Choroid plexus epithelial cell (primary cell): ENCODE results near the gene MED12.

ENCODE experiments used
- DNase-seq: peaks from one replicate; pipeline ENCODE4 v3.0.0-alpha.2; 2010; ENCODE audit warnings: low read depth
- H3K4me3 ChIP-seq: 2 replicates; pipeline ENCODE4 v1.5.1; 2011; ENCODE audit warnings: low read depth, mild to moderate bottlenecking, control low read depth, low read length, moderate library complexity
- TF ChIP-seq, protein P1 (sequence below): conservative IDR thresholded peaks from 2 replicates; pipeline ENCODE4 v1.5.1; 2011; ENCODE audit warnings: low read depth, mild to moderate bottlenecking, control low read depth, inconsistent platforms, low read length, moderate library complexity

Gene MED12

DNA sequence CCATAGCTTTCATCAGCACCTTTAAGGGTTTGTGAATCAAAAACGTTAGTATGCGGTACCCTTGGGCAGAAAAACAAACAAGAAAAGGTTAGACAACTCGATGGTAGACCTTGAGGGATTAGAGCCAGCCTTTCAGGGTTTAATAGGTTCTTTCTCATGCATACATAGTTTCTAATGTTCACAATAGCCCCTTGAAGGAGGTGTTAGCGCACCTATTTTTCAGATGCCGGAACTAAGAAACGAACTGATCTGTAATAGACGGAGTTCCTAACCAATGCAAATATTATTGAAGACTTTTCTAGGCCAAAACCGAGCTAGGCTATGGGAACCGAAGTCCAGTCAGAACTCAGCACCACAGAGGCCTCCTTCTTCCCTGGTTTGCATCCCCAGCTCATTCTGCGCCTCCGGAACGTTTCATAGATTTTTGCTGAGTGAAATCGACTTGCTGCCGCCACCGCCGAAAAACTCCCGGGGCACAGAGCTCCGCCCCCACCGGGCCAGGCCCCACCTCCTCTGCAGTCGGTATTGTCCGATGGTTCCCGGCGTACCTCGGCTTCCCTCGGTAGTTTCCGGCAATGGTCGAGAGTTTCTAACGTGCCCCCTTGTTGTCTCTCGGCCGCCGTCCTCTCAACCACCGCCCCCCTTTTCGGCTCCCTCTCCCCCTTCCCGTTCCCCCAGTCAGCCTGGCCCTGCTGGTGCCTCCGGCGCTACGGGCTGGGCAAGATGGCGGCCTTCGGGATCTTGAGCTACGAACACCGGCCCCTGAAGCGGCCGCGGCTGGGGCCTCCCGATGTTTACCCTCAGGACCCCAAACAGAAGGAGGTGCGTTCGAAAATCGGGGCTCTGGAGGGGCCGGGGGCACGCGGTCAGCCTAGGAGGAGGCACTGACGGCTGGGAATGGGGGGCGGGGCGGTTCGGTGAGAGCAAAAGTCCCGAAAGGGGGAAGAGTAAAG, at the start of gene MED12:
Gene MED12 (plus strand): TSS at position 565 of the 953 bp plus-strand sequence. CDS start 159 bp downstream, at position 724.
- peak; percentile 80 for DNase-seq
- TF ChIP-seq, protein P1, sequence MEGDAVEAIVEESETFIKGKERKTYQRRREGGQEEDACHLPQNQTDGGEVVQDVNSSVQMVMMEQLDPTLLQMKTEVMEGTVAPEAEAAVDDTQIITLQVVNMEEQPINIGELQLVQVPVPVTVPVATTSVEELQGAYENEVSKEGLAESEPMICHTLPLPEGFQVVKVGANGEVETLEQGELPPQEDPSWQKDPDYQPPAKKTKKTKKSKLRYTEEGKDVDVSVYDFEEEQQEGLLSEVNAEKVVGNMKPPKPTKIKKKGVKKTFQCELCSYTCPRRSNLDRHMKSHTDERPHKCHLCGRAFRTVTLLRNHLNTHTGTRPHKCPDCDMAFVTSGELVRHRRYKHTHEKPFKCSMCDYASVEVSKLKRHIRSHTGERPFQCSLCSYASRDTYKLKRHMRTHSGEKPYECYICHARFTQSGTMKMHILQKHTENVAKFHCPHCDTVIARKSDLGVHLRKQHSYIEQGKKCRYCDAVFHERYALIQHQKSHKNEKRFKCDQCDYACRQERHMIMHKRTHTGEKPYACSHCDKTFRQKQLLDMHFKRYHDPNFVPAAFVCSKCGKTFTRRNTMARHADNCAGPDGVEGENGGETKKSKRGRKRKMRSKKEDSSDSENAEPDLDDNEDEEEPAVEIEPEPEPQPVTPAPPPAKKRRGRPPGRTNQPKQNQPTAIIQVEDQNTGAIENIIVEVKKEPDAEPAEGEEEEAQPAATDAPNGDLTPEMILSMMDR = no peak
- peak within 1 kb of the TSS; percentile 72 for H3K4me3 ChIP-seq

DNA sequence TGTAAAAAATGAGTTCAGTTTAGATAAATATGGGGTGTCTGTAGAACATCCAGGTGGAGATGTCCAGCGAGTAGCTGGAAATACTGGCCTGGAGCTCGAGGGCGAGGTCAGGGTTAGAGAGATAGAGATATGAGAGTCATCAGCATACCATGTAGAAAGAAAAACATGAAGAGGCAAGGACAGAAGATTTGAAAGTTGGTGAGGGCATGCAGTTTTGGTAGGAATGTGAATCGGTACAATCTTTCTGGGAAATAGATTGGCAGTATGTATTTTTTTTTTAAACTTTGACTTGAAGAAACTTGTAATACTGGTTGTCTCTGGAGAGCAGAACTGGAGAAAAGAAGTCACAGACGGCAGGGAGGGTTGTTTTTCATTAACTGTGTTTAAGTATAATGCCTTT, 47.9 kb upstream of the MED12 start:
- TF ChIP-seq, protein P1 = no peak
- DNase-seq = no peak

DNA sequence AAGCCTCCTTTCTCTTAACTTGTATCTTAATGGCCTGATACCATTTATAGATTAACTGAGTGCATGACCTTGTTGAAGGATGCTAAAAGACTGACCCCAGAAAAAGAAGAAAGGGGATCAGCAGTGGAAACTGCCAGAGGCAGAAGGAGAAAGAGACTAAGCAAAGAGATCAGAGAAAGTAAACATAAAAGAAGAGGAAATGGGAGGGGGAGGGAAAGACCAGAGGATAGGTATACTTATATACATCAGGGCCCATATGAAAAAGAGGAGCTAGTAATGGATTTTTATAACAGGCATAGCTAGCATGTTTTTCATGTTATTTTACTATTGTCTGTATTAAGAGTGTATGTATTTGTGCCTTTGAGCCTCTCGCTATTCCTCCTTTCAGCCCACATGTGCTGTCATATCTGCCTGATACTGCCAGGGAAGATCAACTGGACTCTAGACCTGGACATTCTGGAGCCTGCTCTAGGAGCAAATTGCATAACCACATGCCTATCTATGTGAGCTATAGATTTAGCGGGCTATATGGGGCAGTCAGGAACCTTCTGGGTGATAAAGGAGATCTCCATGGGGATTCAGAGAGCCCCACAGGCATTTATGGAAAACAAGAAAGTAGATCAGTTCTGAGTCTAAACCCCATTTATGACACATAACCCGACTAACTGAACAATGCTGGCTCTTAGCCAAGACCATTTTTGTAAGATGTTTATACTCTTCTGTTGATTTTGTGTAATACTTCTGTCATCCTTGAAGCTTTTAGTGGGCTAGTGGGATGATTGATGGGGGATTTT, 36.9 kb upstream of the MED12 start:
- peak; percentile 48 for DNase-seq
- no peak overlapping the region for H3K4me3 ChIP-seq
- TF ChIP-seq, protein P1 = no peak

More for the DNA sequence above, 47.9 kb upstream of the MED12 start:
- no peak overlapping the region for H3K4me3 ChIP-seq

DNA sequence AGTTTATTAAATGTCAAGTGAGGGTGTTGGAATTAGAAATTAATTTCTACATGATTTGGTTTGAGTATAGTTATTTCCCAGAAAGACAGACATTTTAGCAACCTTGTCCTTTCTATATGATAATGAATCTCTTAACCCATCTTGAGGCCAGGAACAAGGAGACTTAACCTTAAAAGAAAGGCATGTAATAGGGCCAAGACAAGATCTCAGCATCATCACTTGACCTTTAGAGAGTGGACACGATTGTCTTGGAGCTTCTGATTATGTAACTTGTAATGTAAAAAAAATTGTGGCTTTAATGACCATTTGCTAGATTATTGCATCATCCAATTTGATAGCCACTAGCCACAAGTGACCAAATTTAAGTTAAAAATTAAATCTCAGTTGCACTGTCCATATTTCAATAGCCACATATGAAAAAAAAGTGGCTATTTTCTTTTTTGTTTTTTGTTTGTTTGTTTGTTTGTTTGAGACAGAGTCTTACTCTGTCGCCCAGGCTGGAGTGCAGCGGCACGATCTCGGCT, 36.2 kb upstream of the MED12 start:
- no peak overlapping the region for H3K4me3 ChIP-seq
- TF ChIP-seq, protein P1 = no peak
- DNase-seq = no peak

DNA sequence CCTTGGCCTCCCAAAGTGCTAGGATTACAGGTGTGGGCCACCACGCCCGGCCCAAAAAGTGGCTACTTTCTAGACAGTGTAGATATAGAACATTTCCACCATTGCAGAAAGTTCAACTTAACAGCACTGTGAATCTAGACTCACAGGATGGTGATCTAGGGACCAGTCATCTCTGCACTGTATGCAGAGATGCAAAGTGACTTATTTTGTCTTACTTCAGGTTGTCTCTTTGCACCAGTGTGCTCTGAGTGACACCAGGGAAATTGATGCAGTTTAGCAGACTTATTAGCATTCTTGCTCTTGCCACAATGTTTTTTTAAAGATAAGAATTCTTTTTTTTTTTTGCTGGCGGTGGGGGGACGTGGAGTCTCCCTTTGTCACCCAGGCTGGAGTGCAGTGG, 35.6 kb upstream of the MED12 start:
- no peak overlapping the region for H3K4me3 ChIP-seq
- DNase-seq = no peak
- TF ChIP-seq, protein P1 = no peak

DNA sequence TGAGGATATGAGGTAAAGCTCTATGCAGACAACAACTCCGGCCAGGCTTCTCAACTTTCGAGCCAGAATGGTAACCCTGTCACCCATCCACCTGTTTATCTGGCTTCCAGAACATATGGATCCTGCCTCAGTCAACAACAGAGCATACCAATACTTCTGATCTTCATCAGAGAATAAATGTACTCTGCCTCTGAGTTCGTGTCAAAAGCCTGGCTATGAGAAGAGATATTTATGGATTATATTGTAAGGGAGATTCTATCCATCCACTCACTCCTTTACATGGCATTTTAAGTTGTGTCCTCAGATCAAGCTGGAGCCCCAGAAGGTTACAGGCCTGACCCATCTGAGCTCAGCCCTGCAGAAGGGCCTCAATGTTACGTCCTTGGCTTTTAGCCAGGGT, 32.5 kb upstream of the MED12 start:
- TF ChIP-seq, protein P1 = no peak
- no peak overlapping the region for H3K4me3 ChIP-seq
- DNase-seq = no peak
